Measurements from ENCODE around the gene DNAJC5.

GRCh38 chr20:63900413-63900812 lies 5.5 kb downstream of the DNAJC5 start:
- TF ChIP-seq CTCF (conservative IDR thresholded peaks at IDR 0.05; ENCODE audit: low read depth, low read length), result no peak
- no peak for TF ChIP-seq EZH2 (IDR thresholded peaks at IDR 0.05; ENCODE audit: borderline replicate concordance, low read depth, low read length, poor library complexity, severe bottlenecking)

Measured in A673 (cell line).